Ectodermal cell (in vitro differentiated cells): ENCODE data around the gene CPNE7.
"Not testable (repeated sequence)": the region's sequence is repeated elsewhere in the genome, so short reads cannot be mapped to it uniquely, and the experiment has no call there.

ENCODE experiments used
- H3K27ac ChIP-seq: 2 replicates; pipeline ENCODE4 v1.7.0; 2013; ENCODE audit warnings: mild to moderate bottlenecking, low read depth, low read length; ENCODE audit not compliant: insufficient read depth, poor library complexity, severe bottlenecking
- H3K27me3 ChIP-seq: 2 replicates; pipeline ENCODE4 v1.7.0; 2013; ENCODE audit warnings: mild to moderate bottlenecking, low read length; ENCODE audit not compliant: insufficient read depth, control insufficient read depth, poor library complexity, severe bottlenecking
- H3K36me3 ChIP-seq: one replicate; pipeline ENCODE4 v1.7.0; 2013; ENCODE audit warnings: low read length; ENCODE audit not compliant: control insufficient read depth, insufficient read depth
- H3K4me1 ChIP-seq: one replicate; pipeline ENCODE4 v1.7.0; 2013; ENCODE audit warnings: low read length; ENCODE audit not compliant: control insufficient read depth, insufficient read depth
- H3K4me3 ChIP-seq: 2 replicates; pipeline ENCODE4 v1.7.0; 2013; ENCODE audit warnings: low read depth, low read length, control low read depth; ENCODE audit not compliant: insufficient read depth
- H3K9me3 ChIP-seq: 2 replicates; pipeline ENCODE4 v1.7.0; 2013; ENCODE audit warnings: mild to moderate bottlenecking, low read length, moderate library complexity; ENCODE audit not compliant: control insufficient read depth
- WGBS, 2 experiments: methylation state at CpG; one replicate each; pipeline ENCODE4 v1.1.7; 2013; ENCODE audit warnings: missing lambda C conversion rate in 2 of 2; 5-methylcytosine and 5-hydroxymethylcytosine counted together

Gene CPNE7

GRCh38 chr16:89583197-89583894, 7.8 kb downstream of the CPNE7 start:
- H3K9me3 ChIP-seq = no peaks in the 10 kb centered on the region
- no peaks in the 10 kb centered on the region for H3K27me3 ChIP-seq
- no peaks in the 10 kb centered on the region for H3K36me3 ChIP-seq
- H3K4me3 ChIP-seq = no peak overlapping the region
- no peak overlapping the region for H3K27ac ChIP-seq
- no peaks in the 10 kb centered on the region for H3K4me1 ChIP-seq
- 92% methylated on average over 36 of the region's 36 CpGs for WGBS, 2 experiments

GRCh38 chr16:89583895-89584644, 8.5 kb downstream of the CPNE7 start:
- no peaks in the 10 kb centered on the region for H3K4me1 ChIP-seq
- no peaks in the 10 kb centered on the region for H3K27me3 ChIP-seq
- 91 to 92% methylated on average over 49 of the region's 49 CpGs for WGBS, 2 experiments
- no peak overlapping the region for H3K27ac ChIP-seq
- no peak overlapping the region for H3K4me3 ChIP-seq
- no peaks in the 10 kb centered on the region for H3K9me3 ChIP-seq
- H3K36me3 ChIP-seq = no peaks in the 10 kb centered on the region

GRCh38 chr16:89584768-89585549, 9.4 kb downstream of the CPNE7 start:
- WGBS, 2 experiments = 80 to 81% methylated on average over 25 of the region's 25 CpGs

GRCh38 chr16:89586218-89586617, 10.7 kb downstream of the CPNE7 start:
- Histone ChIP-seq H3K27ac (no peak overlapping the region), H3K4me3 (no peak overlapping the region), H3K9me3 (no peaks in the 10 kb centered on the region), H3K27me3 (no peaks in the 10 kb centered on the region), H3K4me1 (no peaks in the 10 kb centered on the region), H3K36me3 (no peaks in the 10 kb centered on the region)
- WGBS, 2 experiments = 90 to 94% methylated on average over 7 of the region's 7 CpGs

More at GRCh38 chr16:89584768-89585549, 9.4 kb downstream of the CPNE7 start:
- H3K4me3 ChIP-seq = no peak overlapping the region
- no peaks in the 10 kb centered on the region for H3K4me1 ChIP-seq
- no peaks in the 10 kb centered on the region for H3K27me3 ChIP-seq
- no peaks in the 10 kb centered on the region for H3K36me3 ChIP-seq
- H3K27ac ChIP-seq = no peak overlapping the region
- no peaks in the 10 kb centered on the region for H3K9me3 ChIP-seq

GRCh38 chr16:89586853-89587252, 11.3 kb downstream of the CPNE7 start:
- Histone ChIP-seq H3K27ac (no peak overlapping the region), H3K4me3 (no peak overlapping the region), H3K4me1 (no peaks in the 10 kb centered on the region), H3K27me3 (no peaks in the 10 kb centered on the region), H3K36me3 (no peaks in the 10 kb centered on the region), H3K9me3 (no peaks in the 10 kb centered on the region)
- WGBS, 2 experiments = 85 to 90% methylated on average over 14 to 17 of the region's 25 CpGs

- 98 to 100% methylated on average over 4 of the region's 36 CpGs for WGBS, 2 experiments
- H3K4me3 ChIP-seq, H3K9me3 ChIP-seq, H3K27me3 ChIP-seq, H3K36me3 ChIP-seq, H3K4me1 ChIP-seq, H3K27ac ChIP-seq: not testable (repeated sequence)
These were observed 12.1 kb downstream of the CPNE7 start for GRCh38 chr16:89587676-89588075.

GRCh38 chr16:89588413-89589109, 13.0 kb downstream of the CPNE7 start:
- no peak overlapping the region for H3K27ac ChIP-seq
- 95% methylated on average over 26 of the region's 26 CpGs for WGBS, 2 experiments
- no peak overlapping the region for H3K4me3 ChIP-seq
- no peaks in the 10 kb centered on the region for H3K9me3 ChIP-seq
- H3K4me1 ChIP-seq = no peaks in the 10 kb centered on the region
- no peaks in the 10 kb centered on the region for H3K27me3 ChIP-seq
- no peaks in the 10 kb centered on the region for H3K36me3 ChIP-seq

- 93 to 95% methylated on average over 21 of the region's 21 CpGs for WGBS, 2 experiments
- Histone ChIP-seq H3K9me3 (no peaks in the 10 kb centered on the region), H3K27ac (no peak overlapping the region), H3K36me3 (no peaks in the 10 kb centered on the region), H3K4me1 (no peaks in the 10 kb centered on the region), H3K4me3 (no peak overlapping the region), H3K27me3 (no peaks in the 10 kb centered on the region)
These were observed 13.8 kb downstream of the CPNE7 start for GRCh38 chr16:89589241-89589926.

GRCh38 chr16:89593841-89594240, 18.3 kb downstream of the CPNE7 start:
- WGBS, 2 experiments = 93 to 95% methylated on average over 15 of the region's 15 CpGs
- H3K4me3 ChIP-seq = no peak overlapping the region
- H3K36me3 ChIP-seq = no peaks in the 10 kb centered on the region
- no peaks in the 10 kb centered on the region for H3K27me3 ChIP-seq
- H3K9me3 ChIP-seq = no peaks in the 10 kb centered on the region
- no peak overlapping the region for H3K27ac ChIP-seq
- H3K4me1 ChIP-seq = no peaks in the 10 kb centered on the region
